Stimulated activated CD8-positive, alpha-beta memory T cell treated with anti-CD3 and anti-CD28 coated beads, Interleukin-12 subunit alpha, Interleukin-12 subunit beta, amount 100 ng/mL, for 4 hours (primary cell): ENCODE data around the gene CPSF4.
A peak's percentile ranks its signal among the peaks of the same experiment; 100 is the strongest.
"Not testable (repeated sequence)": the region's sequence is repeated elsewhere in the genome, so short reads cannot be mapped to it uniquely, and the experiment has no call there.

Experiments
- DNase-seq: peaks from one replicate; pipeline ENCODE4 v3.0.0-alpha.2; 2020; ENCODE audit warnings: low read depth

The CPSF4 gene

GRCh38 chr7:99408379-99409191 lies 30.2 kb upstream of the CPSF4 start, which contains the start of the genes BUD31 and PDAP1:
BUD31 (plus strand) TSS chr7:99408969; CDS start chr7:99411093, 2,124 bp downstream.
PDAP1 (minus strand) TSS chr7:99408597; CDS start chr7:99408548, 49 bp downstream.
- peak; percentile 89 for DNase-seq

- DNase-seq = no peak
Observed at GRCh38 chr7:99409192-99409572, 29.6 kb upstream of the CPSF4 start.

DNA sequence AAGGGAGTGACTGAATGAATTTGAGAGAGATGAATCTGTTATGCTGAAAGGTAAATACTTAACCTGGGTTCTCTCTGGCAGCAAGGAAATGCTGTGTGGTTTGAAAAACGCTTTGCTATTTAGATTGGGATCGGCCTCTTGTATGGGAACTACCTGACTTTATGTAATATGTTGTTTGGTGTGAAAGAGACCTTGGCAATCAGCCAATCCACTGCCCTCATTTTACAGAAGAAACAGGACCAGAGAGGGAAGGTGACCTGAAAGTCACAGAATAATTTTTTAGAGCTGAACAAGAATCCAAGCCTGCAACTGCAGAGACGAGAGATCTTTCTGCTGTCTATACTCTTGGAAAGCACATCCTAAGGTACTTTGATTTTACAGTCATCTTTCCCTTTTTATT lies 28.9 kb upstream of the CPSF4 start:
- DNase-seq = no peak

GRCh38 chr7:99410635-99411034 lies 28.1 kb upstream of the CPSF4 start:
- DNase-seq = no peak

- DNase-seq = not testable (repeated sequence)
Observed at GRCh38 chr7:99415513-99416127, 23.1 kb upstream of the CPSF4 start.

DNA sequence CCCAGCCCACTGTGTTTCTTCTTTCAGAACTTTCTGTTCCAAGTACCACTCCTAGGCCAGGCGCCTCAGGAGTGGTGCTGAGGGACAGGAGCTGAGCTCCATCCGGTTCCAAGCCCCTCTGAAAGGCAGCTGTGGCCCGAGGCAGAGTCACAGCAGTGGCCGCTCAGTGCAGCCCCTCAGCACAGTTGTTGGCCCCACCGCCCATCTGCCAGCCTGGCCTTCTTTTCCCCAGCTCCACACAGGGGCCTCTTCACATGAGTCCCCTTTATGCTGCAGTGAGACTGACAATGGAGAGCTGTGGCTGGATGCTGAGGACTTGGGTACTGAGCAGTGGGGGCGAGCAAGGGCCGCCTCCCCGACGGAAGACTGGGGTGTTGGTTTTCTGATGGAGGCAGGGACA lies 20.5 kb upstream of the CPSF4 start:
- DNase-seq = no peak

- DNase-seq = no peak
Observed at GRCh38 chr7:99419323-99420021, 19.3 kb upstream of the CPSF4 start.

DNA sequence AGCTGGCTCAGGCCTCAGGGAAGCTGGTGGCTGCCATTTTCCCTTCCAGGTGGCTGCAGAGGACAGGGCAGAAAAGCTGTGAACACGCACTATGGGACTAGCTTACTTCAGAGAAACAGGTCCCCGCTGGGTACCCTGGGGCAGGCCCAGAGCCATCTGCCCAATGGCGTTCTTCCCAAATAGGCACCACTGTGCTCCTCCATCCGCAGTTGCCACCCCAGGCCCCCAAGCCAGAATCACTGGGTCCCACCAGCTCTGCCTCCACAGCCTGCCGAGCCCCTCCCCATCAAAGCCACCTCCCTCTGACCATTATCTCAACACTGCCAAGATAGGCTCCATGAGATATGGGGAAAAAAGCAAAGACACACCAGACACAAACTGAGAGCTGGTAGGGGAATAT lies 18.5 kb upstream of the CPSF4 start:
- no peak for DNase-seq

DNA sequence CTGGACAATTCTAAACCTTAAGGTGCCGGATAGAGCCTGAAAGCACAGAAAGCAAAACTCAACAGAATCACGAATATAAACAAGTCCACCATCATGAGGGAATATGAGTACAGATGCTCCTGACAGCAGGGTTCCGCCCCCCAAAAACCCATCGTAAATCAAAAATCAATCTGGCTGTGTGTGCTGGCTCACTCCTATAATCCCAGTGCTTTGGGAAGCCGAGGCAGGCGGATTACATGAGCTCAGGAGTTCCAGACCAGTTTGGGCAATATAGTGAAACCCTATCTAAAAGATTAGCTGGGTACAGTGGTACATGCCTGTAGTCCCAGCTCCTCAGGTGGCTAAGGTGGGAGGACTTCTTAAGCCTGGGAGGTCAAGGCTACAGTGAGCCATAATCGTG lies 17.8 kb upstream of the CPSF4 start:
- no peak for DNase-seq

DNA sequence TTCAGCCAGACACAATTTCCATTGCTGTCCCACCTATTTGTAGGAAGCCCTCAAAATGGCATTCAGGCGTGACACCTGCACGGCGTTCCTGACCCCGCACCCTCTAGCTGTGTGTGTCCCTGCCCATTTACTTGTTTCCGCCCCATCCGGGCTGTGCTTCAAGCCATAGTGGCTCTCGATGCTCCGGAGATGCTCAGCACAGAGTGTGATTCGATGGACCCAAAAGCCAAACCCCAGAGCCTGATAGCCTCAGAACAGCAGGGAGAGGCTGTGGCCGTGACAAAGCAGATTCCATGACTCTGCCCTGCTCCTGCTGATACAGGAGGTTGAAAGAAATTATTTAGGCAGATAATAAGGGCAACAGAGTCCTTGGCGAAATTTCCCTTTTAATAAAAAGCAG lies 16.6 kb upstream of the CPSF4 start:
- no peak for DNase-seq

GRCh38 chr7:99422625-99423024 lies 16.1 kb upstream of the CPSF4 start:
- no peak for DNase-seq

- no peak for DNase-seq
Observed at GRCh38 chr7:99424932-99425730, 13.6 kb upstream of the CPSF4 start.

GRCh38 chr7:99428972-99429566 lies 9.7 kb upstream of the CPSF4 start:
- no peak for DNase-seq

GRCh38 chr7:99429756-99430155 lies 9.0 kb upstream of the CPSF4 start:
- DNase-seq = no peak

GRCh38 chr7:99431756-99432540 lies 6.8 kb upstream of the CPSF4 start:
- DNase-seq = not testable (repeated sequence)

- no peak for DNase-seq
Observed at GRCh38 chr7:99433158-99433557, 5.6 kb upstream of the CPSF4 start.

GRCh38 chr7:99437946-99438572 lies 684 bp upstream of the CPSF4 start:
- DNase-seq = no peak

- no peak for DNase-seq
Observed at GRCh38 chr7:99440195-99440594, 1.5 kb downstream of the CPSF4 start.

GRCh38 chr7:99446096-99446495 lies 7.4 kb downstream of the CPSF4 start:
- no peak for DNase-seq

- no peak for DNase-seq
Observed at GRCh38 chr7:99447943-99448342, 9.2 kb downstream of the CPSF4 start.
